ENCODE data around the gene NFKBIA.

DNA sequence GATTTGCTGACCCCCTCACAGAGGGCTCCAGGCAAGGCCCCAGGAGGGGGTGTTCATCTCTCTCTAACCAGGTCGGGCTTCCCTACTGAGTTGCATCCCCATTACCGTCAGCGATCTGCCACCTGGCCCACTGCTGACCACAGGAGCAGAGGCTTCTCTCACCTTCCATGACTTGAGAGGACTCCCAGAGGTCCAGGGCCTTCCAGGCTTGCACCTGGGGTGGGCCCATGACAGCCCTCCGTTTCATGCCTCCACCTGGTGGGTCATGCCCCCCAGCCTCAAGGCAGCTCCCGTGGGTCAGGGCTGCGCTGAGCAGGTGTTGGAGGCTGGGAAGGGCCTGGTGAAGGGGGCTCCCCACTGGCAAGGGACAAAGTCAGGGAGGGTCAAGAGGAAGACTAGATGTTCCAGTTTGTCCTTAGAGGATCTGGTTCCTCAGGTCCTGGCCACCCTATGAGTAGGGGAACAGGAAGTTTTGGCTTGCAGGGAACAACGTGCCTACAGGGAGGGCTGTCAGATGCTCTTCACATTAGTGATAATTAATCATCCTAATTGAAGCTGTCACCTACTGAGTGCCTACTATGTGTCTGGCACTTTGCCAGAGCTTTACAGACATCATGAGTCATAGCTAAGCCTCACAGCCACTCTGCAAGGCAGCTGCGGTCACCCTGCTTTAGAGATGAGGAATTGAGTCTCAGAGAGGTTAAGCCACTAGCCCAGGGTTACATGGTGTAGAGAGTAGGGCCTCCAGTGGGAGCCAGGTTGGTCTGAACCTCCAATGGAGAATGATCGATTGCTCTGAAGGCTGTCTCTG is 13.8 kb downstream of the NFKBIA start:
- TF ChIP-seq YY1 (IDR thresholded peaks at IDR 0.05), result no peak
- TF ChIP-seq, protein P1, sequence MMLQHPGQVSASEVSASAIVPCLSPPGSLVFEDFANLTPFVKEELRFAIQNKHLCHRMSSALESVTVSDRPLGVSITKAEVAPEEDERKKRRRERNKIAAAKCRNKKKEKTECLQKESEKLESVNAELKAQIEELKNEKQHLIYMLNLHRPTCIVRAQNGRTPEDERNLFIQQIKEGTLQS (IDR thresholded peaks at IDR 0.05), result no peak
- TF ChIP-seq SP1 (IDR thresholded peaks at IDR 0.05), result no peak
- TF ChIP-seq CTCF (IDR thresholded peaks at IDR 0.05; ENCODE audit: low read depth, low read length, missing input control), result no peak
- no peak for TF ChIP-seq ZBTB33 (IDR thresholded peaks at IDR 0.05)
- no peak for TF ChIP-seq RAD21 (IDR thresholded peaks at IDR 0.05)
- TF ChIP-seq MAX (IDR thresholded peaks at IDR 0.05), result no peak
- TF ChIP-seq, protein P2, sequence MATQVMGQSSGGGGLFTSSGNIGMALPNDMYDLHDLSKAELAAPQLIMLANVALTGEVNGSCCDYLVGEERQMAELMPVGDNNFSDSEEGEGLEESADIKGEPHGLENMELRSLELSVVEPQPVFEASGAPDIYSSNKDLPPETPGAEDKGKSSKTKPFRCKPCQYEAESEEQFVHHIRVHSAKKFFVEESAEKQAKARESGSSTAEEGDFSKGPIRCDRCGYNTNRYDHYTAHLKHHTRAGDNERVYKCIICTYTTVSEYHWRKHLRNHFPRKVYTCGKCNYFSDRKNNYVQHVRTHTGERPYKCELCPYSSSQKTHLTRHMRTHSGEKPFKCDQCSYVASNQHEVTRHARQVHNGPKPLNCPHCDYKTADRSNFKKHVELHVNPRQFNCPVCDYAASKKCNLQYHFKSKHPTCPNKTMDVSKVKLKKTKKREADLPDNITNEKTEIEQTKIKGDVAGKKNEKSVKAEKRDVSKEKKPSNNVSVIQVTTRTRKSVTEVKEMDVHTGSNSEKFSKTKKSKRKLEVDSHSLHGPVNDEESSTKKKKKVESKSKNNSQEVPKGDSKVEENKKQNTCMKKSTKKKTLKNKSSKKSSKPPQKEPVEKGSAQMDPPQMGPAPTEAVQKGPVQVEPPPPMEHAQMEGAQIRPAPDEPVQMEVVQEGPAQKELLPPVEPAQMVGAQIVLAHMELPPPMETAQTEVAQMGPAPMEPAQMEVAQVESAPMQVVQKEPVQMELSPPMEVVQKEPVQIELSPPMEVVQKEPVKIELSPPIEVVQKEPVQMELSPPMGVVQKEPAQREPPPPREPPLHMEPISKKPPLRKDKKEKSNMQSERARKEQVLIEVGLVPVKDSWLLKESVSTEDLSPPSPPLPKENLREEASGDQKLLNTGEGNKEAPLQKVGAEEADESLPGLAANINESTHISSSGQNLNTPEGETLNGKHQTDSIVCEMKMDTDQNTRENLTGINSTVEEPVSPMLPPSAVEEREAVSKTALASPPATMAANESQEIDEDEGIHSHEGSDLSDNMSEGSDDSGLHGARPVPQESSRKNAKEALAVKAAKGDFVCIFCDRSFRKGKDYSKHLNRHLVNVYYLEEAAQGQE (IDR thresholded peaks at IDR 0.05), result no peak
- no peak for TF ChIP-seq RXRA (IDR thresholded peaks at IDR 0.05)
- no peak for TF ChIP-seq EGR1 (IDR thresholded peaks at IDR 0.05; ENCODE audit: low read depth in 2 of 2)
- TF ChIP-seq TAF1 (conservative IDR thresholded peaks at IDR 0.05), result no peak
- no peak for TF ChIP-seq JUND (IDR thresholded peaks at IDR 0.05)
- no peak for TF ChIP-seq GABPA (IDR thresholded peaks at IDR 0.05 in 1 of 2, conservative IDR thresholded peaks at IDR 0.05 in 1 of 2)

Measured in liver (tissue), 3 donors.